Measurements from ENCODE around the gene ATXN3. TPM values are rescaled to one million over a fixed set of nuclear protein-coding genes. Genes with fewer than 3 reads are reported as not detected.
"Not testable (repeated sequence)": the region's sequence is repeated elsewhere in the genome, so short reads cannot be mapped to it uniquely, and the experiment has no call there.

The ATXN3 gene
- total RNA-seq, 1 experiment from 2014 or later, result 27.6 TPM

GRCh38 chr14:92045904-92046303 is 60.5 kb downstream of the ATXN3 start:
- H3K27me3 ChIP-seq (ENCODE audit: insufficient read depth, low read length); H3K9me3 ChIP-seq (ENCODE audit: control insufficient read depth in 1 of 2, insufficient read depth in 1 of 2, low read depth in 1 of 2, low read length in 2 of 2); CTCF ChIA-PET; BruUV-seq (replicated peaks); H3K4me3 ChIP-seq (replicated peaks in 1 of 2; ENCODE audit: low read depth in 1 of 2, low read length in 2 of 2); H3K4me2 ChIP-seq (ENCODE audit: low read length); RAD21 ChIA-PET (ENCODE audit: low non-redundant PET in 1 of 2, low total read pairs in 2 of 2, uncharacterized antibody in 2 of 2, unreplicated experiment in 2 of 2); intact Hi-C loops (cut with micrococcal nuclease); H2AFZ ChIP-seq (ENCODE audit: low read depth, low read length, poor library complexity, severe bottlenecking); H3K36me3 ChIP-seq (ENCODE audit: control insufficient read depth in 1 of 2, insufficient read depth in 2 of 2, low read length in 2 of 2); H3K79me2 ChIP-seq (ENCODE audit: insufficient read depth, low read length); H3K9ac ChIP-seq (ENCODE audit: low read length); POLR2A ChIA-PET; H3K4me1 ChIP-seq (ENCODE audit: control insufficient read depth in 1 of 2, insufficient read depth in 2 of 2, low read length in 2 of 2); H3K9me2 ChIP-seq (ENCODE audit: insufficient read depth); ATAC-seq; H3K27ac ChIP-seq (ENCODE audit: low read depth, low read length); H4K20me1 ChIP-seq (ENCODE audit: insufficient read depth): not testable (repeated sequence)
- TF ChIP-seq CBX3 (IDR thresholded peaks at IDR 0.05; ENCODE audit: low read depth), result peak; percentile 81; the same call in 1 of the 2 replicates
- DNase-seq (ENCODE audit: low read depth, low spot score), result peak; percentile 3

DNA sequence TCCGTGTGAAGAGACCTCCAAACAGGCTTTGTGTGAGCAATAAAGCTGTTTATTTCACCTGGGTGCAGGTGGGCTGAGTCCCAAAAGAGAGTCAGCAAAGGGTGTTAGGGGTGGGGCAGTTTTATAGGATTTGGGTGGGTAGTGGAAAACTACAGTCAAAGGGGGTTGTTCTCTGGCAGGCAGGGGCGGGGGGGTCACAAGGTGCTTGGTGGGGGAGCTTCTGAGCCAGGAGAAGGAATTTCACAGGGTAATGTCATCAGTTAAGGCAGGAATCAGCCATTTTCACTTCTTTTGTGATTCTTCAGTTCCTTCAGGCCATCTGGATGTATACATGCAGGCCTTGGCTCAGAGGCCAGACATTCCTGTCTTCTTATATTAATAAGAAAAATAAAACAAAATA is 64.6 kb downstream of the ATXN3 start:
- H3K9me3 ChIP-seq (ENCODE audit: control insufficient read depth in 1 of 2, insufficient read depth in 1 of 2, low read depth in 1 of 2, low read length in 2 of 2); H3K9me2 ChIP-seq (ENCODE audit: insufficient read depth); H3K4me3 ChIP-seq (replicated peaks in 1 of 2; ENCODE audit: low read depth in 1 of 2, low read length in 2 of 2); CTCF ChIA-PET; BruUV-seq (replicated peaks); H4K20me1 ChIP-seq (ENCODE audit: insufficient read depth); H3K4me2 ChIP-seq (ENCODE audit: low read length); H3K36me3 ChIP-seq (ENCODE audit: control insufficient read depth in 1 of 2, insufficient read depth in 2 of 2, low read length in 2 of 2); H2AFZ ChIP-seq (ENCODE audit: low read depth, low read length, poor library complexity, severe bottlenecking); ATAC-seq; H3K27ac ChIP-seq (ENCODE audit: low read depth, low read length); DNase-seq (ENCODE audit: low read depth, low spot score); H3K27me3 ChIP-seq (ENCODE audit: insufficient read depth, low read length); RAD21 ChIA-PET (ENCODE audit: low non-redundant PET in 1 of 2, low total read pairs in 2 of 2, uncharacterized antibody in 2 of 2, unreplicated experiment in 2 of 2); intact Hi-C loops (cut with micrococcal nuclease); POLR2A ChIA-PET; H3K9ac ChIP-seq (ENCODE audit: low read length): not testable (repeated sequence)
- peaks cover 39% of the 10 kb centered on the region for H3K79me2 ChIP-seq (ENCODE audit: insufficient read depth, low read length)
- peaks cover 12 to 14% of the 10 kb centered on the region in 2 experiments for H3K4me1 ChIP-seq (ENCODE audit: control insufficient read depth in 1 of 2, insufficient read depth in 2 of 2, low read length in 2 of 2)

DNA sequence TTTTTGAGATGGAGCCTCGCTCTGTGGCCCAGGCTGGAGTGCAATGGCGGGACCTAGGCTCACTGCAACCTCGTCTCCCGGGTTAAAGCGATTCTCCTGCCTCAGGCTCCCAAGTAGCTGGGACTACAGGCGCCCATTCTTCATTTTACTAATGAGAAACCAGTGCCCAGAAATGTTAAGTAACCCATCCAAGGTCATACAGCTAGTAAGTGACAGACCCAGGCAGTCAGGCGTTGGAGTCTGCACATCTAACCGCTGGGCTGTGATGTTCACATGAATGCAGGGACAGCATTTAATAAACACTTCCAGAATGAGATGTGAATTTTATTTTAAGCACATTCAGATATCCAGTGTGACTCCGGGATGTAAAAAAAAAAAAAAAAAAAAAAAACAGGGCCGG is 65.2 kb downstream of the ATXN3 start:
- Histone ChIP-seq H3K9ac (ENCODE audit: low read length) (peak overlapping the region; percentile 87), H3K4me2 (ENCODE audit: low read length) (peak overlapping the region; percentile 99), H3K4me3 (replicated peaks in 1 of 2; ENCODE audit: low read depth in 1 of 2, low read length in 2 of 2) (peak overlapping the region; percentile 83 to 93), H3K79me2 (ENCODE audit: insufficient read depth, low read length) (peaks cover 44% of the 10 kb centered on the region), H3K27ac (ENCODE audit: low read depth, low read length) (peak overlapping the region; percentile 94; the same call in 1 of the 2 replicates), H3K9me2 (ENCODE audit: insufficient read depth) (no peaks in the 10 kb centered on the region), H3K4me1 (ENCODE audit: control insufficient read depth in 1 of 2, insufficient read depth in 2 of 2, low read length in 2 of 2) (peaks cover 12 to 14% of the 10 kb centered on the region in 2 experiments), H3K9me3 (ENCODE audit: control insufficient read depth in 1 of 2, insufficient read depth in 1 of 2, low read depth in 1 of 2, low read length in 2 of 2) (no peaks in the 10 kb centered on the region; a peak in 1 of 4 replicates), H3K36me3 (ENCODE audit: control insufficient read depth in 1 of 2, insufficient read depth in 2 of 2, low read length in 2 of 2) (no peaks in the 10 kb centered on the region), H4K20me1 (ENCODE audit: insufficient read depth) (no peaks in the 10 kb centered on the region), H3K27me3 (ENCODE audit: insufficient read depth, low read length) (no peaks in the 10 kb centered on the region), H2AFZ (ENCODE audit: low read depth, low read length, poor library complexity, severe bottlenecking) (no peak overlapping the region)
- BruUV-seq (replicated peaks), result no TSS peak
- intact Hi-C loops (cut with micrococcal nuclease), result no loop called here
- no peak for ATAC-seq
- ChIA-PET CTCF (no interaction called here), RAD21 (ENCODE audit: low non-redundant PET in 1 of 2, low total read pairs in 2 of 2, uncharacterized antibody in 2 of 2, unreplicated experiment in 2 of 2) (no interaction called here), POLR2A (interaction anchor here (2.0 kb wide), 1 partner anchor 66 kb away, joined by 8 read pairs; the partner anchor contains the start of gene ATXN3)
- DNase-seq (ENCODE audit: low read depth, low spot score), result no peak
- no peak for TF ChIP-seq ZNF274 (IDR thresholded peaks at IDR 0.05; ENCODE audit: low read depth, low read length)
- TF ChIP-seq YY1 (IDR thresholded peaks at IDR 0.05; ENCODE audit: extremely low read depth, insufficient replicate concordance, low read depth, low read length), result no peak
- TF ChIP-seq CBX3 (IDR thresholded peaks at IDR 0.05; ENCODE audit: low read depth), result no peak
- TF ChIP-seq, protein P1, sequence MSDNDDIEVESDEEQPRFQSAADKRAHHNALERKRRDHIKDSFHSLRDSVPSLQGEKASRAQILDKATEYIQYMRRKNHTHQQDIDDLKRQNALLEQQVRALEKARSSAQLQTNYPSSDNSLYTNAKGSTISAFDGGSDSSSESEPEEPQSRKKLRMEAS (IDR thresholded peaks at IDR 0.05), result no peak
- TF ChIP-seq RAD21 (IDR thresholded peaks at IDR 0.05; ENCODE audit: low read depth), result no peak
- no peak for TF ChIP-seq EZH2 (IDR thresholded peaks at IDR 0.05)
- TF ChIP-seq, protein P2, sequence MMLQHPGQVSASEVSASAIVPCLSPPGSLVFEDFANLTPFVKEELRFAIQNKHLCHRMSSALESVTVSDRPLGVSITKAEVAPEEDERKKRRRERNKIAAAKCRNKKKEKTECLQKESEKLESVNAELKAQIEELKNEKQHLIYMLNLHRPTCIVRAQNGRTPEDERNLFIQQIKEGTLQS (IDR thresholded peaks at IDR 0.05), result no peak
- no peak for TF ChIP-seq REST (IDR thresholded peaks at IDR 0.05; ENCODE audit: low read depth)
- no peak for TF ChIP-seq ELF1 (IDR thresholded peaks at IDR 0.05; ENCODE audit: borderline replicate concordance, low read depth)
- no peak for TF ChIP-seq JUND (IDR thresholded peaks at IDR 0.05)
- TF ChIP-seq SIN3A (IDR thresholded peaks at IDR 0.05; ENCODE audit: low read depth), result no peak
